ENCODE measurements around the gene IL2RA.
A peak's percentile ranks its signal among the peaks of the same experiment; 100 is the strongest.

Gene IL2RA

DNA sequence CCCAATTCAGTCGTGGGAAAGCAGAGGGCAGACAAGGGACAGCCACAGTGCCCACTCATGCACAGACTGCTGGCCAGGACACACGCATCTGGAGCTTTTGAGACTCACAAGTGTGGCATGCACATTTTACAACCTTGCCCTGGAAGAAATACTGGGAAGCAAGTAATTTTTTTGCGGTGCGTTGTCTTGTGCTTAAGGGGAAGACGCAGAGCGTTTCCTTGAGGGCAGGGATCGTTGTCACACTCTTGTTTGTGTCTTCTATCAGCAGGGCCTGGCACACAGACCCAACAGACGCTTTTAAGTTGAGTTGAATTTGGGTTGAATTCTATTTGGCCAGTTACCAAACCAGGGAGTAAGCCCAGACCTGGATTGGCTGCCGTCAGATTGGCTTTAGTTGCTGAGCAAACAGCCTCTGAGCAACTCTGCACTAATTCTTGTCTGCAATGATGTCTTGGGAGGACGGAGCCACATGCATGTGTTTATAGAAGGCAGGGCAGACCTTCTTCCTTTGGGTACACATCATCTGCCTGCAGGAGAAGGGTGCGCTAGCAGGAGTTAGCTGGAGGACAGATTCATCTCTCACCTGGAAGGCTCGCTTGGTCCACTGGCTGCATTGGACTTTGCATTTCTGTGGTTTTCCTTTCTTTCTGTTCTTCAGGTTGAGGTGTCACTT lies 38.4 kb downstream of the IL2RA start:
- H3K4me3 ChIP-seq, result no peak overlapping the region
- H3K27ac ChIP-seq, result peak overlapping the region in 2 of 21 experiments; percentile 38 to 72

- Histone ChIP-seq H3K4me3 (no peak overlapping the region), H3K27ac (peak overlapping the region in 4 of 21 experiments; percentile 11 to 65 (median 46))
Measured at GRCh38 chr10:6022660-6023059, 39.5 kb downstream of the IL2RA start.

GRCh38 chr10:6020826-6021225 lies 41.3 kb downstream of the IL2RA start:
- no peak overlapping the region for H3K4me3 ChIP-seq
- no peak overlapping the region for H3K27ac ChIP-seq

DNA sequence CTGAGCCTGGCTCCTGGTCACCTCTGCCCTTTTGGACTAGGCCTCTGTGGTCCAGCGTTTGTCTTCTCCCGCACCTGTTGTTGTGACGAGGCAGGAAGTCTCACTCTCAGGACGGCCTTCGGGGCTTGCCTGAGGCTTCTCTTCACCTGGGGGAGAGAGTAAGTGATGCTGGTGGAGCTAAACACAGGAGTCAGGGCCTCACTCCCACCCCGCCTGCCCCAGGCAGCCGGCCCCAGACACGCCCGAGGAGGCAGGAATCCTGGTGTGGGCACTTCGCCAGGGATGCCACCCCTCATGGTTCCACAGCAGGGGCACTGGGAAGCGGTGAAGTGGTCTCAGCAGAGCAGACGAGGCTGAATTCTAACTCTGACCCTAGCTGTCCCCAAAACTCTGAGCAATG lies 42.4 kb downstream of the IL2RA start:
- H3K27ac ChIP-seq, result peak overlapping the region in 1 of 21 experiments; percentile 2
- H3K4me3 ChIP-seq, result no peak overlapping the region

GRCh38 chr10:6019010-6019782 lies 43.0 kb downstream of the IL2RA start:
- H3K27ac ChIP-seq, result peak overlapping the region in 2 of 21 experiments; percentile 2 to 54
- no peak overlapping the region for H3K4me3 ChIP-seq

DNA sequence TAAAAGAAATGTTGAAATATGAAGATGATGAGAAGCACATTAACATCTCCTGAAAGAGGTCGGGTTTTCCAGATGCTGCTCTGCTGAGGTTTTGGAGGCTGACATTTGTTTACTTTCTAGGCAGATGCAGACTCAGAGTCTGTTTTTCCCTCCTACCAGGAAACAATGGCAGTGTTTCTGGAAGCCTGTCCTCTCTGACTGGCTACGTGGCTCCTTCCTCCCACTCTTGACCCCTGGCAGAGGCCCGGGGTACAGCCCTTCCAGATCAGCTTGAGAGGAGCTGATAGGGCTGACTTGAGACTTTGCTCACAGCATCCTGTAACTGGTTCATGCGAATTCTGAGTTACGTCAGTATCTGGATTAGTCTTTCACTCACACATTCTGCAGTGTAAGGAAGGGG lies 43.7 kb downstream of the IL2RA start:
- Histone ChIP-seq H3K27ac (peak overlapping the region in 3 of 21 experiments; percentile 53 to 78 (median 60)), H3K4me3 (no peak overlapping the region)

GRCh38 chr10:6017781-6018354 lies 44.3 kb downstream of the IL2RA start:
- Histone ChIP-seq H3K4me3 (no peak overlapping the region), H3K27ac (peak overlapping the region in 6 of 21 experiments; percentile 24 to 78 (median 53))

DNA sequence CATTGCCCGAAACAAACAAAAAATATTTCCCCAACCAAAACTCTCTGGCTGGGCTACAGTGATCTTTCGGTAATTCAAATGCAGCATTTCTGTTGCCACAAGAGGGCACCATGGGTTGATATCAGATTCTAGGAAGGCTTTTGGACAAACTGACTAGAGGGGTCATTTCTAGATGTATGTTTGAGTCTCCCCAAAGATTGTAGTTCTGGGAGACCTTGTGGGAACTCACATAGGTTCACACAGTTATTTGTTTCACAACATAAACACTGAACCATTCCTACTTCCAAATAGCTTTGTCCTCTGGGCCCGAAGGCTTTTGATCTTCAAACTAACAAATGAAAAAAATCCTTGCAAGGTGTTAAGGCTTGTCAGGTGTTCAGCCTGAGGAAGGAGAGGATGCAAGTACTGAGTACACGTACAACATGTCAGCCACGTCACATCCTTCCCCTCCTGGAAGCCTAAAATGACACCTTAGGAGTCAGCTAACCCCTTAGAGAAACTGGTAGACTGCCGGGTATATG lies 47.9 kb downstream of the IL2RA start:
- H3K27ac ChIP-seq, result peak overlapping the region in 4 of 21 experiments; percentile 17 to 63 (median 34)
- H3K4me3 ChIP-seq, result no peak overlapping the region

DNA sequence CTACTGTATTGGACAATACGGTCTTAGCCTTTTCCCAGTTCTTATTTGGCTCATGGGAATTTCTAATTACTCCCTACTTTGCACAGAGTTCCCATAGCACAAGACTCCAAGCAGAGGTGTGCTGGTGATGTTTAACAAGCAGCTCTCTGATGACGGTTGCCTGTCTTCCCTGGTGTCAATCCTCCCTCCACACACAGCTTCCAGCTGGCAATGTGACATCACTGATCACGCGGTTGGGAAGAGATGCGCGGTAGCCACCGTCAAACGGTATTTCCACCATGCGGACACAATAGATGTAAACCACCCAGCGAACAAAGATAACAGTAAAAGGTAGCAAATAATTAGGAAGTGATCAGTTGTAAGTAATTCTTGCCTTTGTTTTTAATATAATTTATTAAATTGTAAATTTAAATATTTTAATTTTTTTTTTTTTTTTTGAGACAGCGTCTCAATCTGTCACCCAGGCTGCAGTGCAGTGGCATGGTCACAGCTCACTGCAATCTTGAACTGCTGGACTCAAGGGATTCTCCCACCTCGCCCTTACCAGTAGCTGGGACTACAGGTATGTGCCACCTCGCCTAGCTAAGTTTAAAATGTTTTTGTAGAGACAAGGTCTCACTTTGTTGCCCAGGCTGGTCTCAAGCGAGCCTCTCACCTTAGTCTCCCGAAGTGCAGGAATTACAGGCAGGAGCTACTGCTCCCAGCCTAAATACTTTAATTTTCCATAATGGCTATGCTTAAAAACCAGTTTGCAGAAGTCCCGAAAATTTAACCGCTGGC lies 48.6 kb downstream of the IL2RA start:
- peak overlapping the region in 3 of 21 experiments; percentile 23 to 63 (median 45) for H3K27ac ChIP-seq
- no peak overlapping the region for H3K4me3 ChIP-seq

GRCh38 chr10:6012121-6012905 lies 49.9 kb downstream of the IL2RA start:
- H3K27ac ChIP-seq, result no peak overlapping the region
- no peak overlapping the region for H3K4me3 ChIP-seq

GRCh38 chr10:6011558-6011957 lies 50.6 kb downstream of the IL2RA start:
- no peak overlapping the region for H3K27ac ChIP-seq

GRCh38 chr10:6010569-6010968 lies 51.6 kb downstream of the IL2RA start:
- Histone ChIP-seq H3K27ac (no peak overlapping the region), H3K4me3 (no peak overlapping the region)

More at GRCh38 chr10:6011558-6011957, 50.6 kb downstream of the IL2RA start:
- no peak overlapping the region for H3K4me3 ChIP-seq

- peak overlapping the region in 2 of 21 experiments; percentile 46 to 55 for H3K27ac ChIP-seq
- H3K4me3 ChIP-seq, result no peak overlapping the region
Measured at GRCh38 chr10:6009961-6010360, 52.2 kb downstream of the IL2RA start.

- Histone ChIP-seq H3K4me3 (peak overlapping the region in 1 of 7 experiments; percentile 30), H3K27ac (peak overlapping the region in 6 of 21 experiments; percentile 4 to 56 (median 28))
Measured at GRCh38 chr10:6009150-6009549, 53.0 kb downstream of the IL2RA start.

DNA sequence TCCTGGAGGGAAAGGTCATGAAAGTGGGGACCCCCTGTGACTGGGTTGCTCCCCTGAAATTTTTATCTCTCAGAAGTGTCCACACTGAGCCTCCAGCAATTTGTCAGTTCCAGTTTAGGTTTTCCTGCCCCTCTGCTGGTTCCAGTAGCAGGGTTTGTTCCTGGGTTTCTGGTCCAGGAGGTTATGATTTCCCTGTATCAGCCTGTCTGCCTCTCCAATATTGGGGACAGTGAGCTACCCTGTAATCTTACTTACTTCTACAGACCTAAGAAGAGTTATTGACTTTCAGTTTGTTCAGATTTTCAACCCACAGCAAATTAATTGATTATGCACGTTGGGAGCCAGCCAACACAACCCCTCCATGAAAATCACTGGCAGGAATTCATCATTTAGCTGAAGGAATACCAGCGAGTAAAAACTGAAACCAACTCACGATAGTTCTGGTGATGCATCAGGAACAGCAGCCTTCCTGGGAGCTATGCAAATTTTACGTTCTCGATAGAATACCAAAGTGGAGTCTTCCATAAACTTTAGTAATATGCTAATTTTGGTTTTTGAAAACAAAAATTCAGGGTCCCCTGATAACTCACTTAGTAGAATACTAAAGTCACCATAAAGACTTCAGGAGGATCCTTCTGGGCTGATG lies 53.5 kb downstream of the IL2RA start:
- H3K27ac ChIP-seq, result peak overlapping the region in 11 of 21 experiments; percentile 1 to 65 (median 31)
- peak overlapping the region in 2 of 7 experiments; percentile 3 to 30 for H3K4me3 ChIP-seq

- no peak overlapping the region for H3K4me3 ChIP-seq
- no peak overlapping the region for H3K27ac ChIP-seq
Measured at GRCh38 chr10:6006991-6007390, 55.2 kb downstream of the IL2RA start.

- Histone ChIP-seq H3K27ac (no peak overlapping the region), H3K4me3 (no peak overlapping the region)
Measured at GRCh38 chr10:6006546-6006945, 55.6 kb downstream of the IL2RA start.

DNA sequence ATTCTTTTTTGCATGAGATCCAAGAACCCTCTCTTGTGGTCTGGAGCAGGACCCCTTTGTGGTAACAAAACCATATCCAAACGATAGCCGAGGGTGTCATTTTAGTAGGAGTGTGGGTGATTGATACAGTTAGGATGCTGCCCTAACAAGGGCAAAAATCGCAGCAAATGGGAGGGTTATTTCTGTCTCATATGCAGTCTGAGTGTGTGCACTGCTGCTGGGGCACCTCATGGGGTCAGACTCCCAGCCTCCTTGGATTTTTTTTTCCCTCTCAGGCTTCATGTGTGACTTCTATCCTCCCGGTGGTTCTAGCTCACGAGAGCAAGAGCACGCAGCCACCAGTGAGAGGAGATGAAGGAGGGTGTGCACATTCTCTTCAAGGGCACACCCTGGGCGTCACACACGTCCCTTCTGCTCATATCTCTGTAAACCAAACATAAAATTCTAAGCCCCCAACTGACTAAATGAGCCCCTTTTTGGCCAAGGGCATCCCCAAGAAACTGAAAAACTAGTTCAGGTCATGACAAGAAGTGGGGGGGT lies 56.2 kb downstream of the IL2RA start:
- Histone ChIP-seq H3K27ac (no peak overlapping the region), H3K4me3 (no peak overlapping the region)

Measured in skin epidermis (tissue), 12 donors.